ENCODE data around the gene ADA. TPM values are rescaled to one million over a fixed set of nuclear protein-coding genes. Genes with fewer than 3 reads are reported as not detected.

ADA gene
- total RNA-seq, 4 donors from 2014 or later, result 2.2 to 5.1 (median 3.0) TPM

DNA sequence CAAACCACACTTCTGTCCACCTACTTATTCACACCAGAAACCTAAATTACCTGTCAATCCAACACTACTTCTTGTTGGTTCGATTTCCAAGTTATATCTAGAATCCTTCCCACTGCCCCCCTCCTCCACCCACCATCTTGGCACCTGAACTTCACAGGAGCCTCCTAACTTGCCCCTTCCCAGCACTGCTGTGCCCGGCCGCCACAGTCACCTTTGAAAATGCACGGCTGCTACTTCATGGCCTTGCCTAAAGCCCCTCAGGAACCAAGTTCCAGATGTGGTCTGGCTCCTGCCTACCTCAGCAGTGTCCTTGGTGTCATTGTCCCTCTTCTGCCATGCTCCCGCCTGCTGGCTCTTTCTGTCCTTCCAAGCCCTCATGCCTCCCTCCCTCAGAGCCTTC, 37.9 kb downstream of the ADA start:
- intact Hi-C loops (cut with DNase I; ENCODE audit: low total_unique reads) (loop anchor here (5.0 kb wide), 1 partner anchor 401 kb away; the partner anchor contains the start of gene OSER1), in situ Hi-C loops (cut with MboI; ENCODE audit: low sequenced_read_pairs in 4 of 4) (loop anchor here (10.0 to 25.0 kb wide), 3 partner anchors 226 to 401 kb away; partner anchors contain the start of gene OSER1 (in 3 of the 4))

DNA sequence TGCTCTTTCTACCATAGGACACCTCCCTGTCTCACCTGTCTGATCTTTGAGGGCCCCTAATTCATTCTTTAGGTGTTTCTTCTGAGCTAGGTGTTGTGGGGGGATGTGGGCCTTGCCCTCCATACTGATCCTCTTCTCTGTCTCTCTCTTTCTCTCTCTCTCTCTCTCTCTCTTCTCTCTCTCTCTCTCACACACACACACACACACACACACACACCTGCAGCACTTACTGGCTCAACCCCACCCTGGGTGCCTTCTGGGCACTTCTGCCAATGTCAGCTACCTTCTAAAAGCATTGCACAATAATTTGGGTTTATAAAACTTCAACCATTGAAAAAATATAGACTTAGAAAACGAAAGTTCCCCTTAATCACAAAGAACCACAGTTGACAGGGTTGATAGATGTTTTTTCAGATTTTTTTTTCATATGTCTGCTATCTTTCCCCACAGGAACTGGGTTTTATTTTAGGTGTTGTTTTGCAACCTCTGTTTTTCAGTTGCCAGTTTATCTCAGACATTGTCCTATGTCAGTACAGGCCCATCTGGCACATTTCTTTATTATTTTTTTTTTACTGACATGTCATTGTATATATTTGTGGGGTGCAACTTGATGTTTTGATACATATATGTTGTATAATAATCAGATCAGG, 41.1 kb downstream of the ADA start:
- Histone ChIP-seq H3K27me3 (no peaks in the 10 kb centered on the region), H3K27ac (peak overlapping the region; percentile 88 to 93 (median 92)), H3K4me1 (peaks cover 42 to 50% of the 10 kb centered on the region in 2 donors), H3K36me3 (peaks cover 0 to 30% of the 10 kb centered on the region in 2 donors), H3K9me3 (no peaks in the 10 kb centered on the region), H3K4me3 (no peak overlapping the region)
- intact Hi-C loops (cut with DNase I; ENCODE audit: low total_unique reads) (loop anchor here (1.0 to 5.0 kb wide), 4 partner anchors 79 to 398 kb away; partner anchors contain the start of genes OSER1 and TTPAL), in situ Hi-C loops (cut with MboI; ENCODE audit: low sequenced_read_pairs in 4 of 4) (loop anchor here (10.0 to 25.0 kb wide), 3 partner anchors 223 to 398 kb away; partner anchors contain the start of gene OSER1 (in 3 of the 4))
- ATAC-seq (no peak), DNase-seq (no peak)
- TF ChIP-seq, protein P1, sequence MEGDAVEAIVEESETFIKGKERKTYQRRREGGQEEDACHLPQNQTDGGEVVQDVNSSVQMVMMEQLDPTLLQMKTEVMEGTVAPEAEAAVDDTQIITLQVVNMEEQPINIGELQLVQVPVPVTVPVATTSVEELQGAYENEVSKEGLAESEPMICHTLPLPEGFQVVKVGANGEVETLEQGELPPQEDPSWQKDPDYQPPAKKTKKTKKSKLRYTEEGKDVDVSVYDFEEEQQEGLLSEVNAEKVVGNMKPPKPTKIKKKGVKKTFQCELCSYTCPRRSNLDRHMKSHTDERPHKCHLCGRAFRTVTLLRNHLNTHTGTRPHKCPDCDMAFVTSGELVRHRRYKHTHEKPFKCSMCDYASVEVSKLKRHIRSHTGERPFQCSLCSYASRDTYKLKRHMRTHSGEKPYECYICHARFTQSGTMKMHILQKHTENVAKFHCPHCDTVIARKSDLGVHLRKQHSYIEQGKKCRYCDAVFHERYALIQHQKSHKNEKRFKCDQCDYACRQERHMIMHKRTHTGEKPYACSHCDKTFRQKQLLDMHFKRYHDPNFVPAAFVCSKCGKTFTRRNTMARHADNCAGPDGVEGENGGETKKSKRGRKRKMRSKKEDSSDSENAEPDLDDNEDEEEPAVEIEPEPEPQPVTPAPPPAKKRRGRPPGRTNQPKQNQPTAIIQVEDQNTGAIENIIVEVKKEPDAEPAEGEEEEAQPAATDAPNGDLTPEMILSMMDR (IDR thresholded peaks at IDR 0.05 in 4 of 5, conservative IDR thresholded peaks at IDR 0.05 in 1 of 5), result peak in 2 of 5 experiments; percentile 6 to 10
- TF ChIP-seq POLR2A (IDR thresholded peaks at IDR 0.05), result no peak

More for the DNA sequence above, 37.9 kb downstream of the ADA start:
- Histone ChIP-seq H3K9me3 (no peaks in the 10 kb centered on the region), H3K27ac (peak overlapping the region; percentile 66 to 82 (median 75)), H3K27me3 (no peaks in the 10 kb centered on the region), H3K36me3 (peaks cover 3 to 45% of the 10 kb centered on the region in 2 donors), H3K4me1 (peaks cover 48 to 57% of the 10 kb centered on the region in 2 donors), H3K4me3 (no peak overlapping the region)
- peak in 1 of 2 donors; percentile 12 for DNase-seq
- no peak for ATAC-seq
- TF ChIP-seq POLR2A (IDR thresholded peaks at IDR 0.05), result no peak
- TF ChIP-seq, protein P1 (IDR thresholded peaks at IDR 0.05 in 4 of 5, conservative IDR thresholded peaks at IDR 0.05 in 1 of 5), result no peak

DNA sequence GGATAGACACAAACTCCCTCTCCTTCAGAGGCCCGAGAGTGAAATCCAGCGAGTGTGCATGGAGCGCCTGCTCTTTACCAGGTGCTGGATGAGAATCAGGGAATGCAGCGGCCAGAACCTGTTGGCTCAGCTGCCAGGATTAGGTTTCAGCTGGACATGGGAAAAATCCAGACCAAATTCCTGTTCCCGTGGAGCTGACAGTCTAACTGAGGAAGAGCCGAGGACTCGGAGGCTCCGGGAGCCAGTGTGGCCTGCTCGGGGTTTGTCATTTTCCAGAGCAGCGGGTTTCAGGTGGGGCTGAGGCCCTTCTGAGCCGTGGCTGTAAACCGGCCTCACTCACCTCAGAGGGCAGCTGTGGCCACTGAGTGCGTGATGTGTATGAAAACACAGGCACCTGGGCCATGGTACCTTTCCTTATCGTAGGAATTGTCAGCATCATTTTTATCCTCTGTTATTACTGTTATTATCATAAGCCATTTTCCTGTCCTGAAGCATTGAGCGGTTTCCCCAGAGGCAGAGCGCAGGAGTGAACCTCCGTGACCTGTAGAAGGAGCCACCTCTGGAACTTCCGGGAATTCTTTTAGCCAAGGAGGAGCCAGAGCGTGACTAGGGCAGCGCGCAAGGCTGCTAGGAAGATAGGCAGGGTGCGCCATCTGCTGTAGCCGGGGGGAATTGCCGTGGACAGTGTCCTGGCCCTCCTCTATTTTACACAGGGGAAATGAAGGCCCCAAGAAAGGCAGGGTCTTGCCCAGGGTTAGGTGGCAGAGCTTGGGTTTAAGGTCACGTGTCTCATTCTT, 41.8 kb downstream of the ADA start:
- no peak for TF ChIP-seq POLR2A (IDR thresholded peaks at IDR 0.05)
- TF ChIP-seq, protein P1 (IDR thresholded peaks at IDR 0.05 in 4 of 5, conservative IDR thresholded peaks at IDR 0.05 in 1 of 5), result peak; percentile 96 to 99 (median 98)
- DNase-seq, result peak; percentile 81 to 88
- Histone ChIP-seq H3K27me3 (no peaks in the 10 kb centered on the region), H3K36me3 (peaks cover 0 to 23% of the 10 kb centered on the region in 2 donors), H3K9me3 (no peaks in the 10 kb centered on the region), H3K4me1 (peaks cover 35 to 43% of the 10 kb centered on the region in 2 donors), H3K4me3 (peak overlapping the region; percentile 35 to 44 (median 41)), H3K27ac (peak overlapping the region; percentile 88 to 93 (median 92))
- intact Hi-C loops (cut with DNase I; ENCODE audit: low total_unique reads) (loop anchor here (1.0 to 5.0 kb wide), 5 partner anchors 29 to 397 kb away; partner anchors contain the start of genes OSER1 and TTPAL), in situ Hi-C loops (cut with MboI; ENCODE audit: low sequenced_read_pairs in 4 of 4) (loop anchor here (5.0 to 25.0 kb wide), 5 partner anchors 77 to 397 kb away; partner anchors contain the start of genes OSER1 (in 3 of the 4) and TTPAL (in 1 of the 4))
- peak; percentile 94 for ATAC-seq

DNA sequence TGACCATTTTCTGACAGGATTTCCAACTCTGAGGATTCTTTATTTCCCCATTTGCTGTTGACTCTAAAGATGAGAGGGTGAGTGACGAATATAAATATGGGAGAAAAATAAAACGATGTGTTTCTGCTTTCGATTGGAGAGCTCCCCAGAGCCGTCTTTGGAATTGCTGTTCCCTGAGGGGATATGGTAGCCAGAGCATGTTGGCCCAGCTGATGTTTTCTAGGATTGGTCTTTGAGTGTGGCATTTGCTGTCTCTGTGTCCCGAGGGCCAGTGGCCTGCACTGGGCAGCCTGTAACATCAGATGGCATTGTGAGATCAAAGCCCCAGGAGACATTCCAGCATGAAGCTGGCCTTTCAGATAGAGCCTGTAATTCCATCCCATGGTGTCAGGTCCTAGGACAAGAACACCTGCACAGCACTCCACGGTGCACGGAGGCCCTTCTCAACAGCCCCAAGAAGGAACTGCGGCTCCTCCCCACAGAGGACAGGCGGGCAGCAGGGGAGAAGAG, 42.4 kb downstream of the ADA start:
- Histone ChIP-seq H3K4me1 (peaks cover 34 to 38% of the 10 kb centered on the region in 2 donors), H3K36me3 (peaks cover 0 to 16% of the 10 kb centered on the region in 2 donors), H3K4me3 (peak overlapping the region; percentile 35 to 44 (median 41)), H3K27ac (peak overlapping the region; percentile 88 to 93 (median 92)), H3K27me3 (no peaks in the 10 kb centered on the region), H3K9me3 (no peaks in the 10 kb centered on the region)
- in situ Hi-C loops (cut with MboI; ENCODE audit: low sequenced_read_pairs in 4 of 4), result loop anchor here (5.0 to 25.0 kb wide), 4 partner anchors 77 to 397 kb away; partner anchors contain the start of genes OSER1 (in 3 of the 4) and TTPAL (in 1 of the 4)
- ATAC-seq (peak in 1 of 2 donors; percentile 64), DNase-seq (peak; percentile 55 to 58)
- TF ChIP-seq, protein P1 (IDR thresholded peaks at IDR 0.05 in 4 of 5, conservative IDR thresholded peaks at IDR 0.05 in 1 of 5), result no peak
- no peak for TF ChIP-seq POLR2A (IDR thresholded peaks at IDR 0.05)
- intact Hi-C loops (cut with DNase I; ENCODE audit: low total_unique reads), result loop anchor here (2.0 kb wide), 1 partner anchor 28 kb away; no protein-coding TSS in a partner anchor
